Right lobe of liver (tissue), 6 donors: Measurements from ENCODE around the gene STXBP5. TPM values are rescaled to one million over a fixed set of nuclear protein-coding genes. Genes with fewer than 3 reads are reported as not detected.

Source experiments
- ATAC-seq, 4 donors: fragments of 200-7000 bp; cut with Tn5 transposase; one replicate each; pipeline ENCODE4 v1.9.1; 2020; ENCODE audit warnings: mild to moderate bottlenecking in 4 of 4, moderate library complexity in 4 of 4
- DNase-seq, 3 donors: peaks; one replicate each; pipeline ENCODE4 v3.0.0-alpha.2; 2020
- H3K27ac ChIP-seq, 3 donors: fragments of 200-600 bp; one replicate each; pipeline ENCODE4 v1.8.0; 2022
- H3K27me3 ChIP-seq, 2 donors: fragments of 200-600 bp; one replicate each; pipeline ENCODE4 v1.8.0; 2022
- H3K36me3 ChIP-seq, 4 donors: fragments of 200-600 bp; sonication (generic) in 1 of 4; one replicate each; pipeline versions ENCODE4 v1.5.1 to v1.8.0; 2017 to 2022; ENCODE audit warnings: control low read depth in 1 of 4
- H3K4me1 ChIP-seq, 4 donors: fragments of 200-600 bp; sonication (generic) in 1 of 4; one replicate each; pipeline versions ENCODE4 v1.5.1 to v1.8.0; 2017 to 2022; ENCODE audit warnings: control low read depth in 1 of 4
- H3K4me3 ChIP-seq, 3 donors: fragments of 200-600 bp; one replicate each; pipeline ENCODE4 v1.8.0; 2022
- H3K9me3 ChIP-seq, 4 donors: fragments of 200-600 bp; sonication (generic) in 1 of 4; one replicate each; pipeline versions ENCODE4 v1.5.1 to v1.8.0; 2017 to 2022; ENCODE audit warnings: control low read depth in 1 of 4
- POLR2A ChIP-seq: fragments of 450-650 bp; IDR thresholded peaks from one replicate; pipeline ENCODE4 v1.6.1; 2017; ENCODE audit warnings: antibody characterized with exemption, mild to moderate bottlenecking
- WGBS: methylation state at CpG from one replicate; pipeline ENCODE4 v1.1.6; 2018; ENCODE audit warnings: low coverage, low lambda C conversion rate; ENCODE audit not compliant: insufficient coverage; ENCODE audit errors: missing lambda C conversion rate; 5-methylcytosine and 5-hydroxymethylcytosine counted together
- intact Hi-C, 2 donors: fragments of 100-400 bp; cut with DNase I; formaldehyde crosslinking; loops; one replicate each; pipeline versions ENCODE4 v1.11.2 to v1.14.1; 2022
- total RNA-seq, 6 experiments: library from RNA; depleted of rRNA in 2 of 6; stranded (reverse); fragments of >200 nt in 2 of 6; fragmentation: NEBNext Ultra II Directional in 3 of 6; extraction: Animal tissue kit (Norgen Biotek cat#: 25700) in 3 of 6; gene quantifications; one replicate each; pipeline versions ENCODE4 v1.1.0 to v1.2.4, GENCODE V29; 2016 to 2023
- TF ChIP-seq, protein P1 (sequence below), 4 donors: fragments of 200-600 bp in 3 of 4; fragments of 450-650 bp in 1 of 4; IDR thresholded peaks; one replicate each; pipeline versions ENCODE4 v1.5.1 to v1.8.0; 2016 to 2022; ENCODE audit warnings: antibody characterized with exemption in 4 of 4, mild to moderate bottlenecking in 2 of 4
- donor health status: DM: no; HTN: yes; CAD: no.
- donor health status: DM: no; HTN: no; CAD: no.
- donor health status: DM: no; HTN: no; CAD: no.
- donor health status: DM: no; HTN: yes; CAD: no.
- donor health status: DM: no; HTN: yes; CAD: no.

STXBP5 gene
- total RNA-seq, 6 experiments from 2014 or later, result 3.9 to 7.6 (median 5.7) TPM

DNA sequence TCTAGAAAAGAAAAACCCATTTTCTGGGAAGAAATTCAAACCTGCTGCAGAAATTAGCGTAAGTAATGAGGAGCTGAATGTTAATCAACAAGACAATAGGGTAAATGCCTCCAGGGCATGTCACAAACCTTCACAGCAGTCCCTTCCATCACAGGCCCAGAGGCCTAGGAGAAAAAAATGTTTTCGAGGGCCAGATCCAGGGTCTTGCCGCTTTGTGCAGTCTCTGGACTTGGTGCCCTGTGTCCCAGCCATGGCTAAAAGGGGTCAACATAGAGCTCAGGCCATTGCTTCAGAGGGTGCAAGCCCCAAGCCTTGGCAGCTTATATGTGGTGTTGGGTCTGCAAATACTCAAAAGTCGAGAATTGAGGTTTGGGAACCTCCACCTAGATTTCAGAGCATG, 99.8 kb downstream of the STXBP5 start:
- no peaks in the 10 kb centered on the region for H3K9me3 ChIP-seq
- no peak for DNase-seq
- 95% methylated on average over 2 of the region's 4 CpGs for WGBS
- H3K36me3 ChIP-seq, result no peaks in the 10 kb centered on the region
- no peaks in the 10 kb centered on the region for H3K4me1 ChIP-seq
- no peak overlapping the region for H3K4me3 ChIP-seq
- no peak for ATAC-seq
- H3K27me3 ChIP-seq, result no peaks in the 10 kb centered on the region
- TF ChIP-seq POLR2A, result no peak
- TF ChIP-seq, protein P1, sequence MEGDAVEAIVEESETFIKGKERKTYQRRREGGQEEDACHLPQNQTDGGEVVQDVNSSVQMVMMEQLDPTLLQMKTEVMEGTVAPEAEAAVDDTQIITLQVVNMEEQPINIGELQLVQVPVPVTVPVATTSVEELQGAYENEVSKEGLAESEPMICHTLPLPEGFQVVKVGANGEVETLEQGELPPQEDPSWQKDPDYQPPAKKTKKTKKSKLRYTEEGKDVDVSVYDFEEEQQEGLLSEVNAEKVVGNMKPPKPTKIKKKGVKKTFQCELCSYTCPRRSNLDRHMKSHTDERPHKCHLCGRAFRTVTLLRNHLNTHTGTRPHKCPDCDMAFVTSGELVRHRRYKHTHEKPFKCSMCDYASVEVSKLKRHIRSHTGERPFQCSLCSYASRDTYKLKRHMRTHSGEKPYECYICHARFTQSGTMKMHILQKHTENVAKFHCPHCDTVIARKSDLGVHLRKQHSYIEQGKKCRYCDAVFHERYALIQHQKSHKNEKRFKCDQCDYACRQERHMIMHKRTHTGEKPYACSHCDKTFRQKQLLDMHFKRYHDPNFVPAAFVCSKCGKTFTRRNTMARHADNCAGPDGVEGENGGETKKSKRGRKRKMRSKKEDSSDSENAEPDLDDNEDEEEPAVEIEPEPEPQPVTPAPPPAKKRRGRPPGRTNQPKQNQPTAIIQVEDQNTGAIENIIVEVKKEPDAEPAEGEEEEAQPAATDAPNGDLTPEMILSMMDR (IDR thresholded peaks at IDR 0.05), result no peak
- intact Hi-C loops, result no loop called here
- no peak overlapping the region for H3K27ac ChIP-seq

DNA sequence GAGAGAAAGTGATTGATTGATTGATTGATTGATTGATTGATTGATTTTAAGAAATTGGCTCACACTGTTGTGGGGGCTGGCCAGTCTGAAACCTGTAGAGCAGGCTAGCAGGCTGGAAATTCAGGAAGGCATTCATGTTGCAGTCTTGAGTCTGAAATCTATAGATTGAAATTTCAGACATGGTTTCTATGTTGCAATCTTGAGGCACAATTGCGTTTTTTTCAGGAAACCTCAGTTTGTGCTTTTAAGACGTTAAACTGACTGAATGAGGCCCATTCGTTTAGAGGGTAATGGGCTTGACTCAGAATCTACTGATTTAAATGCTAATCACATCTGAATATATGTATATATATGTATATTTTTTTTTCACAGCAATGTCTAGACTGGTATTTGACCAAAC, 106.3 kb downstream of the STXBP5 start:
- Histone ChIP-seq H3K27ac (no peak overlapping the region), H3K9me3 (no peaks in the 10 kb centered on the region), H3K27me3 (no peaks in the 10 kb centered on the region), H3K4me1 (no peaks in the 10 kb centered on the region), H3K4me3 (no peak overlapping the region), H3K36me3 (no peaks in the 10 kb centered on the region)
- 69% methylated on average over 3 of the region's 3 CpGs for WGBS
- intact Hi-C loops, result no loop called here
- DNase-seq (no peak), ATAC-seq (no peak)
- TF ChIP-seq, protein P1 (IDR thresholded peaks at IDR 0.05), result no peak
- no peak for TF ChIP-seq POLR2A

DNA sequence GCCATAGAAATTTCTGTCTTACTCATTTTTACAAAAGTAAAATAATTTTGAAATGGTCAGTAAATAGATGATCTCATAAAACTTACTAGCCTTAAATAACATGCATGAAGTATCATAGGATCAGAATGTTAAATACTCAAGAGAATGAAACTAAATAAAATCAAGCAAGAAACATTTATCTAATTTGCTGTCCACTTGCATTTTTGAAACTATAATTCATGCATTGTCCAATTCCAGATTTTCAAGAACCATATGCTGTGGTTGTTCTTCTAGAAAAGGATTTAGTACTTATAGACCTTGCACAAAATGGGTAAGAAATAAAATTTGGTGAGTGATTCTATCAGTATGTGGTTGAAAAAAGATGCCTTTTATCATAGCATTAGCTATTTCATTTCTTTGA, 107.0 kb downstream of the STXBP5 start:
- TF ChIP-seq POLR2A, result no peak
- TF ChIP-seq, protein P1 (IDR thresholded peaks at IDR 0.05), result no peak
- no peaks in the 10 kb centered on the region for H3K36me3 ChIP-seq
- H3K4me1 ChIP-seq, result no peaks in the 10 kb centered on the region
- no peaks in the 10 kb centered on the region for H3K27me3 ChIP-seq
- no peak for DNase-seq
- H3K27ac ChIP-seq, result no peak overlapping the region
- intact Hi-C loops, result no loop called here
- H3K9me3 ChIP-seq, result no peaks in the 10 kb centered on the region
- no peak overlapping the region for H3K4me3 ChIP-seq
- ATAC-seq, result no peak

DNA sequence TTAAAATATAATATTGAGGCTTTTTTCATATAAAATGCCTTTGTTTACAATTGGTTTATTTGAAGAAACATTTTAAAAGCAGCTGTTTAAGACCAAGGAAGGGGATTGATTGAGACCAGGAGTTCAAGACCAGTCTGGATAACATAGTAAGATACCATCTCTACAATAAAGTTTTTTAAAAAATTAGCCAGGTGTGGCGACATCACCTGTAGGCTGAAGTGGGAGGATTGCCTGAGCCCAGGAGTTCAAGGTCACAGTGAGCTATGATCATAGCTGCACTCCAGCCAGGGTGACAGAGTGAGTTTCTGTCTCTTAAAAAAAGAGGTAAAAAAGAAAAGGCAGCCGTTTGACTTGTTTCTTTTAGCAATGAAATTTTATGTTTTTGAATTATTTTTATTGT, 117.0 kb downstream of the STXBP5 start:
- H3K27ac ChIP-seq, result no peak overlapping the region
- intact Hi-C loops, result no loop called here
- H3K27me3 ChIP-seq, result no peaks in the 10 kb centered on the region
- 60% methylated on average over 2 of the region's 2 CpGs for WGBS
- no peak overlapping the region for H3K4me3 ChIP-seq
- TF ChIP-seq POLR2A, result no peak
- TF ChIP-seq, protein P1 (IDR thresholded peaks at IDR 0.05), result no peak
- DNase-seq (no peak), ATAC-seq (peak in 2 of 4 donors; percentile 33 to 41)
- H3K36me3 ChIP-seq, result no peaks in the 10 kb centered on the region
- H3K9me3 ChIP-seq, result no peaks in the 10 kb centered on the region
- H3K4me1 ChIP-seq, result no peaks in the 10 kb centered on the region
